Neural cell (in vitro differentiated cells): ENCODE measurements around the gene MYBPC2. TPM values are rescaled to one million over a fixed set of nuclear protein-coding genes. Genes with fewer than 3 reads are reported as not detected.

Experiments used
- H2AFZ ChIP-seq: fragments of 200-600, 300-800 bp; sonication (generic), shearing (Covaris generic); 2 replicates; pipeline ENCODE4 v1.6.0; 2014; ENCODE audit warnings: low read depth, mild to moderate bottlenecking, antibody characterized with exemption, low read length, moderate library complexity
- H3F3A ChIP-seq: fragments of 200-600 bp; shearing (Covaris generic); 2 replicates; pipeline ENCODE4 v1.6.1; 2016; ENCODE audit warnings: mild to moderate bottlenecking, moderate library complexity, mixed read lengths, antibody characterized with exemption, low read length; ENCODE audit not compliant: insufficient read depth, poor library complexity, severe bottlenecking
- H3K27ac ChIP-seq: fragments of 200-600, 300-800 bp; sonication (generic), shearing (Covaris generic); 2 replicates; pipeline ENCODE4 v1.5.1; 2014; ENCODE audit warnings: mild to moderate bottlenecking, low read length, moderate library complexity
- H3K27me3 ChIP-seq: fragments of 300-800, 200-600 bp; sonication (generic), shearing (Covaris generic); 2 replicates; pipeline ENCODE4 v1.6.0; 2014; ENCODE audit warnings: mild to moderate bottlenecking, low read depth, low read length, moderate library complexity; ENCODE audit not compliant: insufficient read depth
- H3K36me3 ChIP-seq: fragments of 300-800, 200-600 bp; sonication (generic), shearing (Covaris generic); 2 replicates; pipeline ENCODE4 v1.5.1; 2014; ENCODE audit warnings: mild to moderate bottlenecking, antibody characterized with exemption, low read length, moderate library complexity; ENCODE audit not compliant: insufficient read depth
- H3K4me2 ChIP-seq: fragments of 300-800, 200-600 bp; sonication (generic), shearing (Covaris generic); 2 replicates; pipeline ENCODE4 v1.6.0; 2014; ENCODE audit warnings: mild to moderate bottlenecking, low read length
- H3K4me3 ChIP-seq: fragments of 300-800, 200-600 bp; sonication (generic), shearing (Covaris generic); 2 replicates; pipeline ENCODE4 v1.5.1; 2014; ENCODE audit warnings: mild to moderate bottlenecking, low read length, moderate library complexity
- H3K79me2 ChIP-seq: fragments of 200-600 bp; shearing (Covaris generic); replicated peaks from 2 replicates; pipeline ENCODE4 v1.6.0; 2014; ENCODE audit warnings: mild to moderate bottlenecking, low read length, moderate library complexity; ENCODE audit not compliant: insufficient read depth
- H3K9ac ChIP-seq: fragments of 300-800, 200-600 bp; sonication (generic), shearing (Covaris generic); 2 replicates; pipeline ENCODE4 v1.6.1; 2016; ENCODE audit warnings: mild to moderate bottlenecking, low read length, mixed read lengths
- H3K9me2 ChIP-seq: fragments of 200-600 bp; shearing (Covaris generic); 2 replicates; pipeline ENCODE4 v1.6.1; 2016; ENCODE audit warnings: mild to moderate bottlenecking, low read length, mixed read lengths; ENCODE audit not compliant: insufficient read depth
- H3K9me3 ChIP-seq: fragments of 200-600, 300-800 bp; sonication (generic), shearing (Covaris generic); 2 replicates; pipeline ENCODE4 v1.6.1; 2016; ENCODE audit warnings: mild to moderate bottlenecking, mixed run types, low read length, moderate library complexity, mixed read lengths
- H4K20me1 ChIP-seq: fragments of 200-600 bp; shearing (Covaris generic); 2 replicates; pipeline ENCODE4 v1.6.1; 2016; ENCODE audit warnings: mild to moderate bottlenecking, mixed run types; ENCODE audit not compliant: insufficient read depth
- EP300 ChIP-seq: fragments of 450-650 bp; conservative IDR thresholded peaks from 2 replicates; pipeline ENCODE4 v1.6.1; 2014; ENCODE audit warnings: antibody characterized with exemption, mild to moderate bottlenecking, moderate library complexity; ENCODE audit not compliant: poor library complexity, severe bottlenecking
- EZH2 ChIP-seq: fragments of 200-600, 300-800 bp; shearing (Covaris generic), sonication (generic); IDR thresholded peaks from 2 replicates; pipeline ENCODE4 v1.6.1; 2014; ENCODE audit warnings: antibody characterized with exemption, low read length, borderline replicate concordance, mild to moderate bottlenecking; ENCODE audit not compliant: insufficient read depth, poor library complexity, severe bottlenecking
- MXI1 ChIP-seq: fragments of 450-650 bp; conservative IDR thresholded peaks from 2 replicates; pipeline ENCODE4 v1.6.1; 2014; ENCODE audit warnings: antibody characterized with exemption, mild to moderate bottlenecking; ENCODE audit not compliant: poor library complexity, severe bottlenecking
- POLR2AphosphoS5 ChIP-seq: IDR thresholded peaks from 2 replicates; pipeline ENCODE4 v1.6.1; 2012
- RAD21 ChIP-seq: fragments of 450-650 bp; conservative IDR thresholded peaks from 2 replicates; pipeline ENCODE4 v1.6.1; 2014; ENCODE audit warnings: antibody characterized with exemption, mild to moderate bottlenecking, moderate library complexity
- SMC3 ChIP-seq: fragments of 450-650 bp; conservative IDR thresholded peaks from 2 replicates; pipeline ENCODE4 v1.6.1; 2014; ENCODE audit warnings: antibody characterized with exemption, mild to moderate bottlenecking, moderate library complexity; ENCODE audit not compliant: poor library complexity
- TAF1 ChIP-seq: IDR thresholded peaks from 2 replicates; pipeline ENCODE4 v1.6.1; 2012; ENCODE audit warnings: low read depth
- polyA plus RNA-seq: library from polyadenylated mRNA; depleted of rRNA; stranded (reverse); fragments of >200 nt; gene quantifications from 2 replicates; pipeline ENCODE4 v1.2.3, GENCODE V29; 2014
- TF ChIP-seq, protein P1 (sequence below): fragments of 450-650 bp; IDR thresholded peaks from 2 replicates; pipeline ENCODE4 v1.5.1; 2014; ENCODE audit warnings: antibody characterized with exemption, mild to moderate bottlenecking, moderate library complexity; ENCODE audit not compliant: poor library complexity, severe bottlenecking
- TF ChIP-seq, protein P2 (sequence below): IDR thresholded peaks from 2 replicates; pipeline ENCODE4 v1.6.1; 2012; ENCODE audit warnings: borderline replicate concordance

MYBPC2 gene
- polyA plus RNA-seq, 1 donor from 2014 or later: not detected

DNA sequence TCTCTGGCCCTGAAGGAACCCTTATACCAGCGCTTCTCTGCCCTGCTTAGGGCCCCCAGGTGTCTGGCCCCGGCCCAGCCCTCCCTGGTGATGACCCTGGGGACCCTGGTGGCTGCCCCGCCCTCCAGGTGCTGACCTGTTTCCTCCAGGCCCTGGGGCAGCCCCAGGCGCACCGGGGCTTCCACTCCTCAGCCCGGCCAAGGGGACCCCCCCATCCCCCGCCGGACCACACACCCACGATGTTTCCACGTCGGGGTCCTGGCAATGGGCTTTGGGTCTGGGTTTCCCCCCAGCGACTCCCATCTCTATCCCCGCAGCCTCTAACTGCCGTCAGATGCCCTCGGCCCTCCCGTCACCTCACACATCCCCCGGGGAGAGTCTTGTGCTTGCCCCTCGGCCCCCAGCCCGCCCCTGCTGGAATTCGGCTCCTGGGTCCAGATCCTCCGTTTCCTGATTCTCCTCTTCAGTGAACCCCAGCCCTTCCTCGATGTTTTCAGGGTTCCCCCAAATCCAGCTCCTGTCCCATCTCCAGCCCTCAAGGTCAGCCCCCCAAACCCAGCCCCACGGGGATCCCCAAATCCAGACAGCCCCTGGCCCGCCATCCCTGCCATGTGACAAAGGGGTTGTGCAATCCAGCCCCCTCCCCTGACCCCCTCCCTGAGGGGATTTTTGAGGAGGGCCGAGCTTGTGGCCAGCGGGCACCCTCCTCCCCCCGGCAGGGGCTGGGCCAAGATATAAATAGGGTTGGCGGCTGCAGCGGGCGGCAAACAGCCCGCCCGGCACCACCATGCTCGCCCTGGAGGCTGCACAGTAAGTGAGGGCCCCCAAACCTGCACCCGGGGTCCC is 14.3 kb upstream of the MYBPC2 start, which contains the start of gene SPIB:
Gene SPIB (plus strand): TSS at position 763 of the 846 bp plus-strand sequence. CDS start 25 bp downstream, at position 788.
- Histone ChIP-seq H3K27ac (no peak within 1 kb of the TSS), H4K20me1 (no peaks in the 10 kb centered on the region), H3K9ac (no peak within 1 kb of the TSS), H2AFZ (no peak within 1 kb of the TSS), H3F3A (no peaks in the 10 kb centered on the region), H3K9me3 (no peaks in the 10 kb centered on the region), H3K4me3 (no peak within 1 kb of the TSS), H3K4me2 (no peak within 1 kb of the TSS), H3K9me2 (no peaks in the 10 kb centered on the region), H3K27me3 (peaks cover 14% of the 10 kb centered on the region), H3K79me2 (no peaks in the 10 kb centered on the region), H3K36me3 (no peaks in the 10 kb centered on the region)
- TF ChIP-seq EZH2 (no peak), MXI1 (no peak), SMC3 (no peak), POLR2AphosphoS5 (no peak), EP300 (no peak), TAF1 (no peak), RAD21 (no peak)
- TF ChIP-seq, protein P1, sequence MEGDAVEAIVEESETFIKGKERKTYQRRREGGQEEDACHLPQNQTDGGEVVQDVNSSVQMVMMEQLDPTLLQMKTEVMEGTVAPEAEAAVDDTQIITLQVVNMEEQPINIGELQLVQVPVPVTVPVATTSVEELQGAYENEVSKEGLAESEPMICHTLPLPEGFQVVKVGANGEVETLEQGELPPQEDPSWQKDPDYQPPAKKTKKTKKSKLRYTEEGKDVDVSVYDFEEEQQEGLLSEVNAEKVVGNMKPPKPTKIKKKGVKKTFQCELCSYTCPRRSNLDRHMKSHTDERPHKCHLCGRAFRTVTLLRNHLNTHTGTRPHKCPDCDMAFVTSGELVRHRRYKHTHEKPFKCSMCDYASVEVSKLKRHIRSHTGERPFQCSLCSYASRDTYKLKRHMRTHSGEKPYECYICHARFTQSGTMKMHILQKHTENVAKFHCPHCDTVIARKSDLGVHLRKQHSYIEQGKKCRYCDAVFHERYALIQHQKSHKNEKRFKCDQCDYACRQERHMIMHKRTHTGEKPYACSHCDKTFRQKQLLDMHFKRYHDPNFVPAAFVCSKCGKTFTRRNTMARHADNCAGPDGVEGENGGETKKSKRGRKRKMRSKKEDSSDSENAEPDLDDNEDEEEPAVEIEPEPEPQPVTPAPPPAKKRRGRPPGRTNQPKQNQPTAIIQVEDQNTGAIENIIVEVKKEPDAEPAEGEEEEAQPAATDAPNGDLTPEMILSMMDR: no peak
- TF ChIP-seq, protein P2, sequence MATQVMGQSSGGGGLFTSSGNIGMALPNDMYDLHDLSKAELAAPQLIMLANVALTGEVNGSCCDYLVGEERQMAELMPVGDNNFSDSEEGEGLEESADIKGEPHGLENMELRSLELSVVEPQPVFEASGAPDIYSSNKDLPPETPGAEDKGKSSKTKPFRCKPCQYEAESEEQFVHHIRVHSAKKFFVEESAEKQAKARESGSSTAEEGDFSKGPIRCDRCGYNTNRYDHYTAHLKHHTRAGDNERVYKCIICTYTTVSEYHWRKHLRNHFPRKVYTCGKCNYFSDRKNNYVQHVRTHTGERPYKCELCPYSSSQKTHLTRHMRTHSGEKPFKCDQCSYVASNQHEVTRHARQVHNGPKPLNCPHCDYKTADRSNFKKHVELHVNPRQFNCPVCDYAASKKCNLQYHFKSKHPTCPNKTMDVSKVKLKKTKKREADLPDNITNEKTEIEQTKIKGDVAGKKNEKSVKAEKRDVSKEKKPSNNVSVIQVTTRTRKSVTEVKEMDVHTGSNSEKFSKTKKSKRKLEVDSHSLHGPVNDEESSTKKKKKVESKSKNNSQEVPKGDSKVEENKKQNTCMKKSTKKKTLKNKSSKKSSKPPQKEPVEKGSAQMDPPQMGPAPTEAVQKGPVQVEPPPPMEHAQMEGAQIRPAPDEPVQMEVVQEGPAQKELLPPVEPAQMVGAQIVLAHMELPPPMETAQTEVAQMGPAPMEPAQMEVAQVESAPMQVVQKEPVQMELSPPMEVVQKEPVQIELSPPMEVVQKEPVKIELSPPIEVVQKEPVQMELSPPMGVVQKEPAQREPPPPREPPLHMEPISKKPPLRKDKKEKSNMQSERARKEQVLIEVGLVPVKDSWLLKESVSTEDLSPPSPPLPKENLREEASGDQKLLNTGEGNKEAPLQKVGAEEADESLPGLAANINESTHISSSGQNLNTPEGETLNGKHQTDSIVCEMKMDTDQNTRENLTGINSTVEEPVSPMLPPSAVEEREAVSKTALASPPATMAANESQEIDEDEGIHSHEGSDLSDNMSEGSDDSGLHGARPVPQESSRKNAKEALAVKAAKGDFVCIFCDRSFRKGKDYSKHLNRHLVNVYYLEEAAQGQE: no peak

- no peak overlapping the region for H3K4me2 ChIP-seq
- no peak overlapping the region for H3K4me3 ChIP-seq
- TF ChIP-seq MXI1 (no peak), EZH2 (no peak), SMC3 (no peak), RAD21 (no peak), POLR2AphosphoS5 (no peak), TAF1 (no peak), EP300 (no peak)
- TF ChIP-seq, protein P1: no peak
- TF ChIP-seq, protein P2: no peak
Observed at GRCh38 chr19:50419022-50419579, 13.6 kb upstream of the MYBPC2 start.

More at GRCh38 chr19:50419022-50419579, 13.6 kb upstream of the MYBPC2 start:
- no peaks in the 10 kb centered on the region for H3K9me2 ChIP-seq
- H3K79me2 ChIP-seq: no peaks in the 10 kb centered on the region
- H3K9me3 ChIP-seq: no peaks in the 10 kb centered on the region
- H2AFZ ChIP-seq: no peak overlapping the region
- no peaks in the 10 kb centered on the region for H3K36me3 ChIP-seq
- H3K9ac ChIP-seq: no peak overlapping the region
- peaks cover 14% of the 10 kb centered on the region for H3K27me3 ChIP-seq
- no peak overlapping the region for H3K27ac ChIP-seq
- H3F3A ChIP-seq: no peaks in the 10 kb centered on the region
- no peaks in the 10 kb centered on the region for H4K20me1 ChIP-seq
